CD4-positive, alpha-beta T cell treated with Interleukin-15 for 4 hours (primary cell): Measurements from ENCODE around the gene ZNF682.
A peak's percentile ranks its signal among the peaks of the same experiment; 100 is the strongest.
"Not testable (repeated sequence)": the region's sequence is repeated elsewhere in the genome, so short reads cannot be mapped to it uniquely, and the experiment has no call there.

Experiments
- DNase-seq: peaks from one replicate; pipeline ENCODE4 v3.0.0-alpha.2; 2020; ENCODE audit warnings: low spot score

ZNF682 gene

GRCh38 chr19:19997656-19998268 lies 41.5 kb downstream of the ZNF682 start:
- peak; percentile 37 for DNase-seq

GRCh38 chr19:19966862-19967261 lies 72.4 kb downstream of the ZNF682 start:
- DNase-seq = no peak

GRCh38 chr19:19966126-19966525 lies 73.2 kb downstream of the ZNF682 start:
- DNase-seq = not testable (repeated sequence)

GRCh38 chr19:19964416-19964815 lies 74.9 kb downstream of the ZNF682 start:
- DNase-seq = no peak

- DNase-seq = peak; percentile 66
Observed at GRCh38 chr19:19959151-19959799, 80.0 kb downstream of the ZNF682 start.

- DNase-seq = not testable (repeated sequence)
Observed at GRCh38 chr19:19957766-19958165, 81.5 kb downstream of the ZNF682 start.

- no peak for DNase-seq
Observed at GRCh38 chr19:19956434-19957075, 82.8 kb downstream of the ZNF682 start.

- no peak for DNase-seq
Observed at GRCh38 chr19:19955208-19955607, 84.1 kb downstream of the ZNF682 start.
